CD14-positive monocyte (primary cell): ENCODE results near the gene PCTP. TPM values are rescaled to one million over a fixed set of nuclear protein-coding genes. Genes with fewer than 3 reads are reported as not detected.

ENCODE experiments used
- DNase-seq, 3 donors: peaks; one replicate each; pipeline ENCODE4 v3.0.0-alpha.2; 2011 to 2022
- H2AFZ ChIP-seq: 2 replicates; pipeline ENCODE4 v1.6.0; 2012; ENCODE audit warnings: mild to moderate bottlenecking, low read depth, low read length, inconsistent platforms; ENCODE audit not compliant: insufficient read depth, poor library complexity, severe bottlenecking
- H3K27ac ChIP-seq, 2 donors: 1 replicate in 1 of 2; 2 replicates in 1 of 2; pipeline ENCODE4 v1.5.1; 2012 to 2013; ENCODE audit warnings: low read length in 2 of 2, control low read depth in 1 of 2, inconsistent platforms in 1 of 2, low read depth in 1 of 2, mild to moderate bottlenecking in 1 of 2
- H3K27me3 ChIP-seq, 2 donors: one replicate each; pipeline versions ENCODE4 v1.6.0 to v1.6.1; 2011 to 2013; ENCODE audit warnings: low read length in 2 of 2; ENCODE audit not compliant: control insufficient read depth in 2 of 2, insufficient read depth in 2 of 2
- H3K36me3 ChIP-seq, 2 donors: replicated peaks in 1 of 2; 1 replicate in 1 of 2; 2 replicates in 1 of 2; pipeline versions ENCODE4 v1.5.1 to v1.6.1; 2012 to 2013; ENCODE audit warnings: low read length in 2 of 2, control low read depth in 1 of 2, inconsistent platforms in 1 of 2, mild to moderate bottlenecking in 1 of 2; ENCODE audit not compliant: insufficient read depth in 2 of 2, control insufficient read depth in 1 of 2
- H3K4me1 ChIP-seq, 2 donors: 1 replicate in 1 of 2; 2 replicates in 1 of 2; pipeline versions ENCODE4 v1.5.1 to v1.6.1; 2012 to 2013; ENCODE audit warnings: low read length in 2 of 2, control low read depth in 1 of 2, inconsistent platforms in 1 of 2, mild to moderate bottlenecking in 1 of 2, moderate library complexity in 1 of 2; ENCODE audit not compliant: insufficient read depth in 2 of 2, control insufficient read depth in 1 of 2
- H3K4me2 ChIP-seq: replicated peaks from 2 replicates; pipeline ENCODE3; 2012; ENCODE audit warnings: low read length, moderate library complexity, mild to moderate bottlenecking; ENCODE audit not compliant: poor library complexity, severe bottlenecking; ENCODE audit errors: extremely low read depth
- H3K4me3 ChIP-seq, 3 experiments: fragments of 200-600 bp in 1 of 3; sonication (generic) in 1 of 3; replicated peaks in 1 of 3; 1 replicate in 2 of 3; 2 replicates in 1 of 3; pipeline ENCODE4 v1.5.1; 2011 to 2013; ENCODE audit warnings: low read length in 3 of 3, mild to moderate bottlenecking in 3 of 3, control low read depth in 2 of 3, low read depth in 2 of 3, inconsistent platforms in 1 of 3, moderate library complexity in 1 of 3
- H3K79me2 ChIP-seq: 2 replicates; pipeline ENCODE4 v1.6.0; 2012; ENCODE audit warnings: mild to moderate bottlenecking, control low read depth, inconsistent platforms, low read length, moderate library complexity; ENCODE audit not compliant: insufficient read depth
- H3K9ac ChIP-seq: 2 replicates; pipeline ENCODE4 v1.6.0; 2017; ENCODE audit warnings: low read length, mild to moderate bottlenecking; ENCODE audit not compliant: insufficient read depth, poor library complexity, severe bottlenecking
- H3K9me3 ChIP-seq, 2 donors: replicated peaks in 1 of 2; 1 replicate in 1 of 2; 2 replicates in 1 of 2; pipeline versions ENCODE4 v1.5.1 to v1.6.1; 2012 to 2013; ENCODE audit warnings: low read length in 2 of 2, control low read depth in 1 of 2; ENCODE audit not compliant: control insufficient read depth in 1 of 2, insufficient read depth in 1 of 2
- H4K20me1 ChIP-seq: 2 replicates; pipeline ENCODE4 v1.6.0; 2012; ENCODE audit warnings: mild to moderate bottlenecking, low read length, control low read depth, moderate library complexity; ENCODE audit not compliant: insufficient read depth
- H3K27ac Mint-ChIP-seq, 7 donors: one replicate each; pipeline ENCODE4 v1.8.0; 2020; ENCODE audit warnings: mild to moderate bottlenecking in 7 of 7, mixed read lengths in 7 of 7, moderate library complexity in 6 of 7, inconsistent platforms in 2 of 7
- H3K27me3 Mint-ChIP-seq, 3 donors: one replicate each; pipeline ENCODE4 v1.8.0; 2021 to 2022; ENCODE audit warnings: low read depth in 3 of 3, mild to moderate bottlenecking in 3 of 3, mixed read lengths in 3 of 3, moderate library complexity in 3 of 3, inconsistent platforms in 1 of 3
- H3K36me3 Mint-ChIP-seq, 2 donors: one replicate each; pipeline ENCODE4 v1.8.0; 2020; ENCODE audit warnings: mixed read lengths in 2 of 2, inconsistent platforms in 1 of 2, mild to moderate bottlenecking in 1 of 2
- H3K4me1 Mint-ChIP-seq: one replicate; pipeline ENCODE4 v1.8.0; 2020; ENCODE audit warnings: mild to moderate bottlenecking, mixed read lengths
- H3K4me3 Mint-ChIP-seq, 2 donors: one replicate each; pipeline ENCODE4 v1.8.0; 2020; ENCODE audit warnings: mild to moderate bottlenecking in 2 of 2, mixed read lengths in 2 of 2, moderate library complexity in 1 of 2
- H3K9me3 Mint-ChIP-seq, 7 donors: one replicate each; pipeline ENCODE4 v1.8.0; 2020 to 2022; ENCODE audit warnings: mixed read lengths in 7 of 7, mild to moderate bottlenecking in 6 of 7, moderate library complexity in 6 of 7, inconsistent platforms in 2 of 7
- WGBS: methylation state at CpG from one replicate; pipeline ENCODE4 v1.1.5; 2013; ENCODE audit warnings: missing lambda C conversion rate; ENCODE audit not compliant: insufficient coverage; 5-methylcytosine and 5-hydroxymethylcytosine counted together
- intact Hi-C, 2 donors: fragments of 100-400 bp; cut with micrococcal nuclease; formaldehyde crosslinking; loops; one replicate each; pipeline versions ENCODE4 v1.15.0 to v1.15.1; 2023
- polyA plus RNA-seq, 3 donors: library from polyadenylated mRNA; depleted of rRNA in 1 of 3; unstranded in 2 of 3; stranded (reverse) in 1 of 3; fragments of 300-500 nt in 2 of 3; fragments of >200 nt in 1 of 3; fragmentation: Illumina TruSeq in 2 of 3; gene quantifications; 1 replicate in 2 of 3; 2 replicates in 1 of 3; pipeline ENCODE4 v1.2.3, GENCODE V29; 2012 to 2021
- TF ChIP-seq, protein P1 (sequence below): fragments of 200-600 bp; IDR thresholded peaks from one replicate; pipeline ENCODE4 v1.8.0; 2022; ENCODE audit warnings: antibody characterized with exemption, mild to moderate bottlenecking

The PCTP gene
- polyA plus RNA-seq, 3 donors = 16.5 to 54.2 (median 35.4) TPM

DNA sequence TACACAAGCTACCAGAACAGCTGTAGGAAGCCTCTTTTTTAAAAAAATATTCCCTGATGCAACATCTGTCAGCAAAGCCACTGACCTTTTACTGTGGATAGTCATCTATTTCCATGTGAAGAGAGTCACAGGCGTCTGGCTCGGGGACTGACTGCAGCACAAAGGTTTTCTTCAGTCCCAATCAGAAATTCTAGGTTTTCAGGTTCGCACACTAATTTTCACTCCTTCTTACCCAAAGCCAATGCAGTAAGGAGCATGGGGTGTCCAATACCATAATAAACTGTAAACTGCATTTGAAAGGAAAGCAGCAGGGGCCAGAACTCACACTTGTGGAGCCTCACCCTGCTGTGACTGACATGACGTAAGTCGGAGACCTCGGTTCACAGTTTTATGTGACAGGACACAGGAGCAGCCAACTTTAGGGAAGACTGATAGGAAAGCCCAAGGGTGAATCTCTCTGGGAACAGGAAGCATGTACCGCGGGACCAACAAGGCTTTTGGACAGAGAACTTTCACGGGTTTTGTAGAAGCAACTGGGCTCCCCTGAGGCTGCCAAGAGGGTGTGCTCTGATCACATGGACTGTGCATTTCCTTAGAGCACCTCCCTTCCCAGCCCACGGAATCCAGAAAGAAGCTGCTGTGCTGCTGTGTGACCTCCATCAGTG is 19.1 kb upstream of the PCTP start:
- Mint-ChIP-seq H3K36me3 (no peaks in the 10 kb centered on the region), H3K4me3 (no peak overlapping the region), H3K27ac (no peak overlapping the region), H3K27me3 (peaks cover 0 to 5% (median 1%) of the 10 kb centered on the region in 3 donors), H3K4me1 (peaks cover 13% of the 10 kb centered on the region), H3K9me3 (no peaks in the 10 kb centered on the region)
- H3K79me2 ChIP-seq = no peaks in the 10 kb centered on the region
- peak overlapping the region; percentile 35 for H2AFZ ChIP-seq
- H3K4me3 ChIP-seq = no peak overlapping the region
- H3K4me1 ChIP-seq = no peaks in the 10 kb centered on the region
- H4K20me1 ChIP-seq = no peaks in the 10 kb centered on the region
- TF ChIP-seq, protein P1, sequence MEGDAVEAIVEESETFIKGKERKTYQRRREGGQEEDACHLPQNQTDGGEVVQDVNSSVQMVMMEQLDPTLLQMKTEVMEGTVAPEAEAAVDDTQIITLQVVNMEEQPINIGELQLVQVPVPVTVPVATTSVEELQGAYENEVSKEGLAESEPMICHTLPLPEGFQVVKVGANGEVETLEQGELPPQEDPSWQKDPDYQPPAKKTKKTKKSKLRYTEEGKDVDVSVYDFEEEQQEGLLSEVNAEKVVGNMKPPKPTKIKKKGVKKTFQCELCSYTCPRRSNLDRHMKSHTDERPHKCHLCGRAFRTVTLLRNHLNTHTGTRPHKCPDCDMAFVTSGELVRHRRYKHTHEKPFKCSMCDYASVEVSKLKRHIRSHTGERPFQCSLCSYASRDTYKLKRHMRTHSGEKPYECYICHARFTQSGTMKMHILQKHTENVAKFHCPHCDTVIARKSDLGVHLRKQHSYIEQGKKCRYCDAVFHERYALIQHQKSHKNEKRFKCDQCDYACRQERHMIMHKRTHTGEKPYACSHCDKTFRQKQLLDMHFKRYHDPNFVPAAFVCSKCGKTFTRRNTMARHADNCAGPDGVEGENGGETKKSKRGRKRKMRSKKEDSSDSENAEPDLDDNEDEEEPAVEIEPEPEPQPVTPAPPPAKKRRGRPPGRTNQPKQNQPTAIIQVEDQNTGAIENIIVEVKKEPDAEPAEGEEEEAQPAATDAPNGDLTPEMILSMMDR = no peak
- WGBS = 67% methylated on average over 9 of the region's 10 CpGs
- H3K27ac ChIP-seq = no peak overlapping the region
- H3K36me3 ChIP-seq = no peaks in the 10 kb centered on the region
- H3K9ac ChIP-seq = no peak overlapping the region
- H3K4me2 ChIP-seq = no peak overlapping the region
- no peaks in the 10 kb centered on the region for H3K9me3 ChIP-seq
- no peaks in the 10 kb centered on the region for H3K27me3 ChIP-seq
- DNase-seq = no peak
- intact Hi-C loops = no loop called here

DNA sequence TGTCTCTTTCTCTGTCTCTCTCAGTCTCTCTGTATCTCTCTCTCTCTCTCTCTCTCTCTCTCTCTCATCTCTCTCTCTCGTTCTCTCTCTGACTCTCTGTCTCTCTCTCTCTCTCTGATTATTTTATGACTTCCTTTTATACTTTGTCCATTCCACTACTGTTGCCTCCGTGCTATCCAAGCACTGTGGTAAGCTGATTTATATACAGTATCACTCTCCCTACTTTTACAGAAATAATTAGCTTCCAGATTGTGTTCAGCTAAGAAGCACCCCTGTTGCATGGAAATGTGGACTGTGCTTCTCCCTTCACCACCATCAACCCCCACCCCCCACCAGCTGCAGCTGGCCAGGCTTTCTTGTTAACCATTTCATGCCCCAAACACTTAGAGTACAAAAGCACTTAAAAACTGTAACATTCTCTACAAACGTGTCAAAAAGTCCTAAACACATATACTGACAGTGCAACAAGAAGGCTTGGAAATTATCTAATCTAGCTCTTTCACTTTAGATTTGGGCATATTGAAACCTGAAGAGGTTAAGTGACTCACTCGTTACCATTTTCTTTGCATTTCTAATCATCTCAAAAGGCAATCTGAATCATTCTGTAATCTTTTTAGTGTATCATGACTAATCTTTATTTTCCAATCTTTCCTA is 16.6 kb upstream of the PCTP start:
- H3K9me3 ChIP-seq = no peaks in the 10 kb centered on the region
- H2AFZ ChIP-seq = peak overlapping the region; percentile 34
- peak overlapping the region in 1 of 7 donors; percentile 6 for H3K27ac Mint-ChIP-seq
- peaks cover 19% of the 10 kb centered on the region for H3K4me1 Mint-ChIP-seq
- 100% methylated on average over 1 of the region's 4 CpGs for WGBS
- no peak overlapping the region for H3K9ac ChIP-seq
- TF ChIP-seq, protein P1 = no peak
- no peaks in the 10 kb centered on the region for H3K27me3 ChIP-seq
- H3K4me3 Mint-ChIP-seq = no peak overlapping the region
- no peaks in the 10 kb centered on the region for H3K36me3 ChIP-seq
- H3K36me3 Mint-ChIP-seq = no peaks in the 10 kb centered on the region
- H3K9me3 Mint-ChIP-seq = no peaks in the 10 kb centered on the region
- peaks cover 0 to 5% (median 0%) of the 10 kb centered on the region in 3 donors for H3K27me3 Mint-ChIP-seq
- H3K4me2 ChIP-seq = no peak overlapping the region
- H4K20me1 ChIP-seq = no peaks in the 10 kb centered on the region
- no peak overlapping the region for H3K4me3 ChIP-seq
- no peaks in the 10 kb centered on the region for H3K79me2 ChIP-seq
- intact Hi-C loops = no loop called here
- H3K27ac ChIP-seq = no peak overlapping the region
- no peak for DNase-seq
- H3K4me1 ChIP-seq = no peaks in the 10 kb centered on the region
